Liver (tissue), 3 donors: Measurements from ENCODE around the gene ST14.

Source experiments
- GABPA ChIP-seq, 2 donors: IDR thresholded peaks in 1 of 2; conservative IDR thresholded peaks in 1 of 2; 2 replicates each; pipeline ENCODE4 v1.6.1; 2016; ENCODE audit warnings: antibody characterized with exemption in 2 of 2, mild to moderate bottlenecking in 1 of 2, moderate library complexity in 1 of 2
- MAX ChIP-seq: IDR thresholded peaks from 2 replicates; pipeline ENCODE4 v1.6.1; 2016; ENCODE audit warnings: antibody characterized with exemption
- RAD21 ChIP-seq, 2 donors: IDR thresholded peaks; 2 replicates each; pipeline ENCODE4 v1.6.1; 2016; ENCODE audit warnings: antibody characterized with exemption in 2 of 2, mild to moderate bottlenecking in 2 of 2
- RXRA ChIP-seq, 2 donors: IDR thresholded peaks; 2 replicates each; pipeline ENCODE4 v1.6.1; 2017 to 2018; ENCODE audit warnings: antibody characterized with exemption in 2 of 2, mild to moderate bottlenecking in 1 of 2
- TF ChIP-seq, protein P1 (sequence below): fragments of 150-350 bp; IDR thresholded peaks from 2 replicates; pipeline ENCODE4 v1.5.1; 2017; ENCODE audit warnings: improper control_type of control experiment, low read depth, low read length; ENCODE audit not compliant: missing input control
- TF ChIP-seq, protein P2 (sequence below): IDR thresholded peaks from 2 replicates; pipeline ENCODE4 v1.6.1; 2016; ENCODE audit warnings: antibody characterized with exemption, mild to moderate bottlenecking
- donor health status: healthy.
- donor health status: healthy.

GRCh38 chr11:130203766-130204702 lies 44.5 kb downstream of the ST14 start:
- TF ChIP-seq RAD21 (IDR thresholded peaks at IDR 0.05): no peak
- no peak for TF ChIP-seq RXRA (IDR thresholded peaks at IDR 0.05)
- TF ChIP-seq, protein P1, sequence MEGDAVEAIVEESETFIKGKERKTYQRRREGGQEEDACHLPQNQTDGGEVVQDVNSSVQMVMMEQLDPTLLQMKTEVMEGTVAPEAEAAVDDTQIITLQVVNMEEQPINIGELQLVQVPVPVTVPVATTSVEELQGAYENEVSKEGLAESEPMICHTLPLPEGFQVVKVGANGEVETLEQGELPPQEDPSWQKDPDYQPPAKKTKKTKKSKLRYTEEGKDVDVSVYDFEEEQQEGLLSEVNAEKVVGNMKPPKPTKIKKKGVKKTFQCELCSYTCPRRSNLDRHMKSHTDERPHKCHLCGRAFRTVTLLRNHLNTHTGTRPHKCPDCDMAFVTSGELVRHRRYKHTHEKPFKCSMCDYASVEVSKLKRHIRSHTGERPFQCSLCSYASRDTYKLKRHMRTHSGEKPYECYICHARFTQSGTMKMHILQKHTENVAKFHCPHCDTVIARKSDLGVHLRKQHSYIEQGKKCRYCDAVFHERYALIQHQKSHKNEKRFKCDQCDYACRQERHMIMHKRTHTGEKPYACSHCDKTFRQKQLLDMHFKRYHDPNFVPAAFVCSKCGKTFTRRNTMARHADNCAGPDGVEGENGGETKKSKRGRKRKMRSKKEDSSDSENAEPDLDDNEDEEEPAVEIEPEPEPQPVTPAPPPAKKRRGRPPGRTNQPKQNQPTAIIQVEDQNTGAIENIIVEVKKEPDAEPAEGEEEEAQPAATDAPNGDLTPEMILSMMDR: no peak
- TF ChIP-seq, protein P2, sequence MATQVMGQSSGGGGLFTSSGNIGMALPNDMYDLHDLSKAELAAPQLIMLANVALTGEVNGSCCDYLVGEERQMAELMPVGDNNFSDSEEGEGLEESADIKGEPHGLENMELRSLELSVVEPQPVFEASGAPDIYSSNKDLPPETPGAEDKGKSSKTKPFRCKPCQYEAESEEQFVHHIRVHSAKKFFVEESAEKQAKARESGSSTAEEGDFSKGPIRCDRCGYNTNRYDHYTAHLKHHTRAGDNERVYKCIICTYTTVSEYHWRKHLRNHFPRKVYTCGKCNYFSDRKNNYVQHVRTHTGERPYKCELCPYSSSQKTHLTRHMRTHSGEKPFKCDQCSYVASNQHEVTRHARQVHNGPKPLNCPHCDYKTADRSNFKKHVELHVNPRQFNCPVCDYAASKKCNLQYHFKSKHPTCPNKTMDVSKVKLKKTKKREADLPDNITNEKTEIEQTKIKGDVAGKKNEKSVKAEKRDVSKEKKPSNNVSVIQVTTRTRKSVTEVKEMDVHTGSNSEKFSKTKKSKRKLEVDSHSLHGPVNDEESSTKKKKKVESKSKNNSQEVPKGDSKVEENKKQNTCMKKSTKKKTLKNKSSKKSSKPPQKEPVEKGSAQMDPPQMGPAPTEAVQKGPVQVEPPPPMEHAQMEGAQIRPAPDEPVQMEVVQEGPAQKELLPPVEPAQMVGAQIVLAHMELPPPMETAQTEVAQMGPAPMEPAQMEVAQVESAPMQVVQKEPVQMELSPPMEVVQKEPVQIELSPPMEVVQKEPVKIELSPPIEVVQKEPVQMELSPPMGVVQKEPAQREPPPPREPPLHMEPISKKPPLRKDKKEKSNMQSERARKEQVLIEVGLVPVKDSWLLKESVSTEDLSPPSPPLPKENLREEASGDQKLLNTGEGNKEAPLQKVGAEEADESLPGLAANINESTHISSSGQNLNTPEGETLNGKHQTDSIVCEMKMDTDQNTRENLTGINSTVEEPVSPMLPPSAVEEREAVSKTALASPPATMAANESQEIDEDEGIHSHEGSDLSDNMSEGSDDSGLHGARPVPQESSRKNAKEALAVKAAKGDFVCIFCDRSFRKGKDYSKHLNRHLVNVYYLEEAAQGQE: no peak
- TF ChIP-seq MAX: no peak
- TF ChIP-seq GABPA (IDR thresholded peaks at IDR 0.05 in 1 of 2, conservative IDR thresholded peaks at IDR 0.05 in 1 of 2): no peak
